Vagina (tissue), 2 donors: ENCODE measurements around the gene KIF1A.

Source experiments
- POLR2A ChIP-seq, 2 donors: fragments of 450-650 bp; IDR thresholded peaks; one replicate each; pipeline ENCODE4 v1.6.1; 2017; ENCODE audit warnings: antibody characterized with exemption in 2 of 2, mild to moderate bottlenecking in 2 of 2, moderate library complexity in 2 of 2
- POLR2AphosphoS5 ChIP-seq, 2 donors: sonication (generic); formaldehyde crosslinking; IDR thresholded peaks; one replicate each; pipeline ENCODE4 v1.9.0; 2017; ENCODE audit warnings: antibody characterized with exemption in 2 of 2, mild to moderate bottlenecking in 2 of 2, low read depth in 1 of 2; ENCODE audit not compliant: insufficient read depth in 1 of 2
- TF ChIP-seq, protein P1 (sequence below), 3 experiments: fragments of 450-650 bp in 2 of 3; fragments of 200-600 bp in 1 of 3; sonication (generic) in 1 of 3; IDR thresholded peaks; one replicate each; pipeline ENCODE4 v1.5.1; 2017 to 2019; ENCODE audit warnings: antibody characterized with exemption in 3 of 3, mild to moderate bottlenecking in 2 of 3, moderate library complexity in 2 of 3

DNA sequence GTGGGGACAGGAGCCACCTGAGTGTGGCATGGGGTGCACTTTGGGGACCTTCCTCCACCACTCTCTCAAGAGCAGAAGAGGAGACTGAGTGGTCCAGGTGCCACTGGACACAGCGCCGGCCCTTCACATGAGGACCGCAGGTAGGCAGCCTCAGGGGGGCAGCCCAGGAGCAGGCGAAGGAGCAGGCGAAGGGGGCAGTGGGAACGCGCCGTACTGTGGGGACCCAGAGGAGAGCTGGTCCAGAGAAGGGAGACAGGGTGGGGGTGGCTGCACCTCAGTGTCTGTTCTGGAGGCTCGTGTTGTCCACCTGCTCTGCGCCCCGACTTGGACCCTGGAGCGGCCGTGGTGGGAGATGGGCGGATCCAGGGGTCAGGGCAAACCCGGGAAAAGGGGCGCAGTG lies 73.3 kb downstream of the KIF1A start:
- TF ChIP-seq, protein P1, sequence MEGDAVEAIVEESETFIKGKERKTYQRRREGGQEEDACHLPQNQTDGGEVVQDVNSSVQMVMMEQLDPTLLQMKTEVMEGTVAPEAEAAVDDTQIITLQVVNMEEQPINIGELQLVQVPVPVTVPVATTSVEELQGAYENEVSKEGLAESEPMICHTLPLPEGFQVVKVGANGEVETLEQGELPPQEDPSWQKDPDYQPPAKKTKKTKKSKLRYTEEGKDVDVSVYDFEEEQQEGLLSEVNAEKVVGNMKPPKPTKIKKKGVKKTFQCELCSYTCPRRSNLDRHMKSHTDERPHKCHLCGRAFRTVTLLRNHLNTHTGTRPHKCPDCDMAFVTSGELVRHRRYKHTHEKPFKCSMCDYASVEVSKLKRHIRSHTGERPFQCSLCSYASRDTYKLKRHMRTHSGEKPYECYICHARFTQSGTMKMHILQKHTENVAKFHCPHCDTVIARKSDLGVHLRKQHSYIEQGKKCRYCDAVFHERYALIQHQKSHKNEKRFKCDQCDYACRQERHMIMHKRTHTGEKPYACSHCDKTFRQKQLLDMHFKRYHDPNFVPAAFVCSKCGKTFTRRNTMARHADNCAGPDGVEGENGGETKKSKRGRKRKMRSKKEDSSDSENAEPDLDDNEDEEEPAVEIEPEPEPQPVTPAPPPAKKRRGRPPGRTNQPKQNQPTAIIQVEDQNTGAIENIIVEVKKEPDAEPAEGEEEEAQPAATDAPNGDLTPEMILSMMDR (IDR thresholded peaks at IDR 0.05), result no peak
- TF ChIP-seq POLR2A (IDR thresholded peaks at IDR 0.05) (no peak), POLR2AphosphoS5 (IDR thresholded peaks at IDR 0.05; ENCODE audit: insufficient read depth in 1 of 2, low read depth in 1 of 2) (no peak)
